Ishikawa (cell line): ENCODE measurements around the gene PDGFC.

Source experiments
- EGR1 ChIP-seq: IDR thresholded peaks from 2 replicates; pipeline ENCODE4 v1.6.1; 2012
- REST ChIP-seq: IDR thresholded peaks from 2 replicates; pipeline ENCODE4 v1.6.1; 2012; ENCODE audit warnings: low read depth, mild to moderate bottlenecking
- YY1 ChIP-seq: IDR thresholded peaks from 2 replicates; pipeline ENCODE4 v1.6.1; 2012; ENCODE audit warnings: low read depth

- TF ChIP-seq EGR1 (no peak), YY1 (no peak), REST (no peak)
Measured at GRCh38 chr4:157018920-157019490, 47.4 kb upstream of the PDGFC start.
